NCI-H748 (cell line): ENCODE results near the gene CAND1.
"Not testable (repeated sequence)": the region's sequence is repeated elsewhere in the genome, so short reads cannot be mapped to it uniquely, and the experiment has no call there.

Experiments used
- DNase-seq: peaks from one replicate; lab custom pipeline; 2025; ENCODE audit not compliant: unreplicated experiment; lab: John Stamatoyannopoulos, UW

Gene CAND1

GRCh38 chr12:67339530-67339929 is 70.4 kb downstream of the CAND1 start:
- DNase-seq, result no peak

DNA sequence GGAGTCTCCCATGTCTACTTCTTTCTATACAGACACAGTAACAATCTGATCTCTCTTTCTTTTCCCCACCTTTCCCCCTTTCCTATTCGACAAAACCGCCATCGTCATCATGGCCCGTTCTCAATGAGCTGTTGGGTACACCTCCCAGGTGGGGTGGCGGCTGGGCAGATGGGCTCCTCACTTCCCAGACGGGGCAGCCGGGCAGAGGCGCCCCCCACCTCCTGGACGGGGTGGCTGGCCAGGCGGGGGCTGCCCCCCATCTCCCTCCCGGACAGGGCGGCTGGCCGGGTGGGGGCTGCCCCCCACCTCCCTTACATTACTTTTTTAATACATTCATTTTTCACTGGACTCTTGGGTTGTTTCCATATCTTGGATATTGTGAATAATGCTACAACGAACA is 71.9 kb downstream of the CAND1 start:
- not testable (repeated sequence) for DNase-seq

- no peak for DNase-seq
Observed at GRCh38 chr12:67344979-67345710, 76.0 kb downstream of the CAND1 start.

DNA sequence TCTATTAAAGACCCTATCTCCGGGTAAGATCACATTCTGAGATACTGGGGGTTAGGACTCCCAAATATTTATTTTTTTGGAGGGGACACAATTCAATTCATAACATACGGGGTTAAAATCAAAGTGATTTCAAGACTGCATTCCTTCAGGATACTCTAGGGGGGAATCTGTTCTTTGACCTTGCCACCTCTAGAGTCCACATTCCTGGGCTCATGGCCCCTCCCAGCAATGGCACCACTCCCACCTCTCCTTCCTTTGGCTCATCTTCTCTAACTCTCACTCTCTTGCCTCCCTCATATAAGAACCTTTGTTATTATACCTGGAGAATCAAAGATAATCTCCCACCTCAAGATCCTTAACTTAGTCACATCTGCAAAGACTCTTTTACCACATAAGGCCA is 79.5 kb downstream of the CAND1 start:
- DNase-seq, result no peak

DNA sequence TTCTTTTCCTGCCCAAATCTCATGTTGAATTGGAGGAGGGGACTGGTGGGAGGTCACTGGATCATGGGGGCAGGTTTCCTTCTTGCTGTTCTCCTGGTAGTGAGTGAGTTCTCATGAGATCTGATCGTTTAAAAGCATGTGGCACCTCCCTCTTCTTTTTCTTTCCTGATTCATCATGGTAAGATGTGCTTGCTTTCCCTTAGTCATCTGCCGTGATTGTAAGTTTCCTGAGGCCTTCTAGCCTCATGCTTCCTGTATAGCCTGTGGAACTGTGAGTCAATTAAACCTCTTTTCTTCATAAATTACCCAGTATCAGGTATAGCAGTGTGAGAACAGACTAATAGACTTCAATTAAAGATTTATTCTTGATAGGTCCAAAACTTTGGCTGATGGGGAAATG is 83.5 kb downstream of the CAND1 start:
- DNase-seq, result no peak

- DNase-seq, result no peak
Observed at GRCh38 chr12:67354322-67354721, 85.2 kb downstream of the CAND1 start.

DNA sequence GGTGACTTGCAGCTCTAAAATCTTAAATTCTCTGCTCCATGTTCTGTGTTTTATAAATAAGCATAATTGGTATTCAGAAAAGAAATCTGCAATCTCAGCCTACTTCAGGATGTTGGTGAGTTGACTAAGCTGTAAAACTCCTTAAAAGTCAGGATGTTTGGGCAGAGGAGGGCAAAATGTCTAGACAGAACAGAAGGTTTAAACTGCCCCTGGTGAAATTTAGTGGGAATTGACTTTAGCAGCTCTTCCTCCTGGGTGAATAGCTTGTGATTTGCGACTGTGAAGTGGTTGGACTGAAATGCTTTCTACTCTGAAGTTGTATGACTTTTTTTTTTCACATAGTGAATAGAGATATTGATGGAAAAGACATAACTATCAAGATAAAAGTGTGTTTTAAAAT is 85.8 kb downstream of the CAND1 start:
- no peak for DNase-seq

DNA sequence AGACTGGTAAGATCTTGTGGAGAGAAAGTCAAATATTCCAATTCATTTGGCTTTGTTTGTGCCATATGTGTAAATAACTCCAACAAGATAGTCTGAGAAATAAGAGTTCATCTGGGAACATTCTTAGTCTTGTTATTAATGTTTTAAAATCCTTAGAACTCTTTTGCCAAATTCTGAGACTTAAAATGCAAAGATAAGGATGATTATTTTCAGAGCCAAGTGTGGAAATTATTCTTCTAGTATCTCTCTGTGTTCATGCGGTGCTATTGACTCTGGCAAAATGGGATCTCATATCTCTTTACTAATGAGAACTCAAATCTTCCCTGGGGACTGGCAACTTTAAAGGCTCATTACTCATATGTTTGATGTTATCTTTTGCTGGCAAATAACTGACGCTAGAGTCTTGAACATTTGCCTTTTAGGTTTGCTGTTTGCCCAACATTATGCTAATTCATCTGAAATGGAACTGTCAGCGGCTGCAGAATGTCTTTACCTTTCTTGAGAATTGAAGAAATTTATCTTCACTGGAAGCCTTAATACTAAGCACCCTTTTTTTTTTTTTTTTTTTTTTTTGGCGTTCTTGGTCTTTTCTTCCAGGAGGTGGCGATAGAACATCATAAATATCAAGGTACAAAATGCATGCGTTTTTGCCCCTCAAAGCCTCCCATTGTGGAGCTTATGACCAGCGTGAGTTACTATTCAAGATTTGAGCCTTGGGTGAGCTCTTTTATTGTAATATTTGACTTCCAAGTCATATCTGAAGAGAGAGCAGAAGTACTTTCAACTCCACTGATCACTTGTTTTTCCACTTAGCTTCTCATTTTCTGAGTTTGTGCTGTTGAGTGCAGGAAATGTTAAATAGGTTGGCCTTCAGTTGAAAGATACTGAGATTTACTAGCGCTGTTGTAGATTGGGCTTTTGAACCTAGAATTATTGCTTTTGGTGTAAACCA is 86.5 kb downstream of the CAND1 start:
- DNase-seq, result peak; percentile 72

DNA sequence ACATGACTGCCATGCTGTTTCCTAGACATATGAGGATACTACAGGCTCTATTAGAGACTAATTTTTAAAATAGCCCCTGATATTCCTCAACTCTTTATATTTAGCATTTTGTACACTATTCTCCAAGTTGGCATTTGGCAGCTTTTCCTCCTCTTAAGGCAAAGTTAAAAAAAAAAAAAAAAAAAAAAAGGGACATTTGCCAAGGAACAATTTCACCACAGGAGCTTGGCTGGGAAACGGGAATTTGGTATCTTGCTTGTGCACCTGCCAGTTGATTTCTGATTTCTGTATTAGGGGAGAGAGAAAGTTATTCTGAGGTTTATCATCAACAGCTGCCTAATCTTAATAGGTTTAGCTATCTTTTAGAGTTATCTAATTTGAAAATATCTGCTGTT is 87.2 kb downstream of the CAND1 start:
- no peak for DNase-seq

- DNase-seq, result no peak
Observed at GRCh38 chr12:67357376-67358125, 88.4 kb downstream of the CAND1 start.

GRCh38 chr12:67358781-67359338 is 89.7 kb downstream of the CAND1 start:
- DNase-seq, result no peak

DNA sequence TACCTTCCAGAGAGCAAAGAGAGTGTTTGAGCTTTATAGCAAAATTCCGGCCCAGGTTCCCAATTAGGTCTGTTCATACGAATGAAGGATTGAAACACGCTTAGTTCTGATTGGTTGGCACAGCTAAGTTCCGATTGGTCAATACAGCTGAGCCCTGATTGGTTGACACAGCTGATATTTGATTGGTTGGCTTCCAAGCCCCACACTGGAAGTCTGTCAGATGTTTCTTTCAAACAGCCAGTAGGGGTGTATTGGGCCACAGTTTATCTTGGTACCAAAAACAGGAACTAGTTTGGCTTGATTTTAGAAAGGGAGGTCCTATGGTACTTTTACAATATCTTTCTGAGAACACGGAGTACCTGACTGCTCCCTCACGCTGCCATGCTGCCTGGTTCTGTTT is 93.4 kb downstream of the CAND1 start:
- DNase-seq, result no peak

- DNase-seq, result peak; percentile 36
Observed at GRCh38 chr12:67364228-67364627, 95.1 kb downstream of the CAND1 start.

DNA sequence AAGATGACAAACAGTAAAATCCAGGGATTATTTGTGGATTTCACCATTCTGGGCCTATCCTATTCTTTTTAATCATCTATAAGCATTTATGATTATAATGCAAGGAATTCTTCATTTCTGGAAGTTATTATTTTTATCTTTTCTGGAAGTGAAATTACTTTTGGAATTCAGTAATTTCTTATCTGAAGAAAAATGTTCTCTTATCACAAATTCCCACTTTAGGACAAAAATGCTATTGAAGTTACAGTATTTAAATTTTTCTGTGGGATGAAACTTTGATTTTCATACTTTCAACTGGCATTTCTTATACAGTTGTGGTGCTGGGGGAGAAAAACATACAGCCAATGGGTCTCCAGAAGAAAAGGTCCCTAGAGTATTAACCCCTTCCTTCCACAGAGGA is 96.0 kb downstream of the CAND1 start:
- no peak for DNase-seq

DNA sequence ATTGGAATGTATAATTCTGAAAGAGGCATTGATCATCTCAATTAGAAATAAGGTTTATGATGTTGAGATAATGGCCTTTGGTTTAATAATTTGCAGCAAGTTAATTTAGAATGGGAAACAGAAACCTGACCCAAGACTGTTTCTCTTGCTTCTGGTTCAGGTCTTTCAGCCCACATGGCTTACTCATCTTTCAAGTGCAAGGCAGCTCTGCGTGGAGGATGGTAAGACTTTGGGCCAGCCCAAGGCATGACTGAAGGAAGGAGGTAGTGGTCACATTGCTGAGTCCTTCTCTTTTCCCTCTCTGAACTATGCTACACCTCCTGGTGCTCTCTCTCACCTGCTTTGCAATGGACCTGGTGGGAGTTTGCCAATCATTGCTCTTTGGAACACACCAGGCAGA is 98.7 kb downstream of the CAND1 start:
- no peak for DNase-seq
